OCI-LY1 (cell line): ENCODE results near the gene BGLAP.

Experiments
- H2AFZ ChIP-seq: fragments of 200-600 bp; sonication (generic), shearing (Covaris generic); 2 replicates; pipeline ENCODE4 v1.6.0; 2014; ENCODE audit warnings: antibody characterized with exemption, mild to moderate bottlenecking, low read length
- H3F3A ChIP-seq: fragments of 200-600 bp; sonication (generic), shearing (Covaris generic); 2 replicates; pipeline ENCODE4 v1.6.0; 2014; ENCODE audit warnings: mild to moderate bottlenecking, antibody characterized with exemption, low read length, moderate library complexity; ENCODE audit not compliant: insufficient read depth
- H3K27ac ChIP-seq: fragments of 200-600 bp; sonication (generic); 2 replicates; pipeline ENCODE4 v1.5.1; 2014; ENCODE audit warnings: low read length, mixed run types, mild to moderate bottlenecking, low read depth; ENCODE audit not compliant: poor library complexity, severe bottlenecking
- H3K27me3 ChIP-seq: fragments of 200-600 bp; sonication (generic); 2 replicates; pipeline ENCODE4 v1.6.0; 2014; ENCODE audit warnings: antibody characterized with exemption, mild to moderate bottlenecking, low read length, moderate library complexity; ENCODE audit not compliant: insufficient read depth
- H3K36me3 ChIP-seq: fragments of 200-600 bp; sonication (generic); 2 replicates; pipeline ENCODE4 v1.6.1; 2014; ENCODE audit warnings: mild to moderate bottlenecking, antibody characterized with exemption, low read length, moderate library complexity, mixed read lengths; ENCODE audit not compliant: insufficient read depth
- H3K4me1 ChIP-seq: fragments of 200-600 bp; sonication (generic); 2 replicates; pipeline ENCODE4 v1.5.1; 2014; ENCODE audit warnings: mild to moderate bottlenecking, low read length, moderate library complexity; ENCODE audit not compliant: insufficient read depth, severe bottlenecking
- H3K4me2 ChIP-seq: fragments of 200-600 bp; sonication (generic), shearing (Covaris generic); 2 replicates; pipeline ENCODE4 v1.6.1; 2014; ENCODE audit warnings: low read length
- H3K4me3 ChIP-seq: fragments of 200-600 bp; sonication (generic); 2 replicates; pipeline ENCODE4 v1.5.1; 2014; ENCODE audit warnings: low read length, low read depth, mild to moderate bottlenecking, mixed read lengths; ENCODE audit not compliant: poor library complexity, severe bottlenecking
- H3K79me2 ChIP-seq: fragments of 200-600 bp; shearing (Covaris generic); 2 replicates; pipeline ENCODE4 v1.6.1; 2016; ENCODE audit warnings: mixed run types, low read length, mixed read lengths; ENCODE audit not compliant: insufficient read depth
- H3K9ac ChIP-seq: fragments of 200-600 bp; sonication (generic), shearing (Covaris generic); 2 replicates; pipeline ENCODE4 v1.6.1; 2014; ENCODE audit warnings: mild to moderate bottlenecking, low read length, mixed read lengths
- H3K9me2 ChIP-seq: fragments of 200-600 bp; sonication (generic), shearing (Covaris generic); 2 replicates; pipeline ENCODE4 v1.6.1; 2014; ENCODE audit warnings: low read depth, mild to moderate bottlenecking, low read length, mixed read lengths
- H3K9me3 ChIP-seq: fragments of 200-600 bp; shearing (Covaris generic); 2 replicates; pipeline ENCODE4 v1.6.1; 2014; ENCODE audit warnings: low read length, mixed read lengths
- H4K20me1 ChIP-seq: fragments of 200-600 bp; sonication (generic), shearing (Covaris generic); 2 replicates; pipeline ENCODE4 v1.6.0; 2016; ENCODE audit warnings: mild to moderate bottlenecking, low read length; ENCODE audit not compliant: insufficient read depth
- EZH2 ChIP-seq: fragments of 200-600 bp; sonication (generic), shearing (Covaris generic); IDR thresholded peaks from 2 replicates; pipeline ENCODE4 v1.8.0; 2017; ENCODE audit warnings: borderline replicate concordance, mixed run types, mild to moderate bottlenecking, antibody characterized with exemption, low read length, moderate library complexity, mixed read lengths
- TF ChIP-seq, protein P1 (sequence below): fragments of 200-600 bp; sonication (generic), shearing (Covaris generic); IDR thresholded peaks from 2 replicates; pipeline ENCODE4 v1.5.1; 2017; ENCODE audit warnings: mild to moderate bottlenecking, antibody characterized with exemption, low read length, moderate library complexity, mixed read lengths

BGLAP gene

DNA sequence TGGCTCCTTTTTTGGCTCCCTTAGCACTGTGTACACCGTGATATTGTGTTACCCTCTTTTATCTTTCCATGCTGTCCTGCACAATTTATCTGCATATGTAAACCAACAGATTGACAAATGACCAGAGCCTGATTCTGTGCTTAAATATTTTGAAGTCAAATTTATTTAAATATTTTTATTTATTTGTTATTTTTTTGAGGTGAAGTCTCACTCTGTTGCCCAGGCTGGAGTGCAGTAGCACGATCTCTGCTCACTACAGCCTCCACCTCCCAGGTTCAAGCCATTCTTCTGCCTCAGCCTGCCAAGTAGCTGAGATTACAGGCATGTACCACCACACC lies 16.3 kb upstream of the BGLAP start:
- no peak overlapping the region for H3K9ac ChIP-seq
- H2AFZ ChIP-seq, result no peak overlapping the region
- H3K9me2 ChIP-seq, result no peaks in the 10 kb centered on the region
- H3K4me1 ChIP-seq, result no peaks in the 10 kb centered on the region
- peaks cover 31% of the 10 kb centered on the region; the same call in 1 of the 2 replicates for H3K36me3 ChIP-seq
- no peak overlapping the region for H3K27ac ChIP-seq
- no peaks in the 10 kb centered on the region for H3K27me3 ChIP-seq
- H3K4me3 ChIP-seq, result no peak overlapping the region
- no peaks in the 10 kb centered on the region for H3K9me3 ChIP-seq
- no peak overlapping the region for H3K4me2 ChIP-seq
- H3K79me2 ChIP-seq, result no peaks in the 10 kb centered on the region
- no peak for TF ChIP-seq EZH2
- H4K20me1 ChIP-seq, result no peaks in the 10 kb centered on the region
- H3F3A ChIP-seq, result no peaks in the 10 kb centered on the region

DNA sequence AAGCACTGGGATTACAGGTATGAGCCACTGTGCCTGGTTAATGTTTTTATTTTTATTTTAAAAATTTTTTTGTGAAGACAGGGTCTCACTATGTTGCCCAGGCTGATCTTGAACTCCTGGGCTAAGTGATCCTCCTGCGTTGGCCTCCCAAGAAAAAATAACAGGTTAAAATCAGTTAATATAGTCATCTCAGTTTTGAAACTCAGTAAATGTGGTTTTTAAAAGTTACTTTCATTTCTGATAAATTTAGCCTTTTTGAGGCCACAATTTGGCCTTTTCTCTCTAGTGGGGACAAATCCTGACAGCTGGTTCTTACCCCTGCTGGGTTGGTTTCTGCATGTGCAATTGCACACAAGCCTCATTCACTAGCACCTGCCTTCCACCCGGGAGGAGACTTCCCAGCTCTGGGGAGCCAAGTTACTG lies 15.9 kb upstream of the BGLAP start:
- peaks cover 28% of the 10 kb centered on the region; the same call in 1 of the 2 replicates for H3K36me3 ChIP-seq
- H4K20me1 ChIP-seq, result no peaks in the 10 kb centered on the region
- no peaks in the 10 kb centered on the region for H3K9me3 ChIP-seq
- H2AFZ ChIP-seq, result no peak overlapping the region
- H3K79me2 ChIP-seq, result no peaks in the 10 kb centered on the region
- no peak overlapping the region for H3K9ac ChIP-seq
- H3K27me3 ChIP-seq, result no peaks in the 10 kb centered on the region
- no peak overlapping the region for H3K27ac ChIP-seq
- no peak overlapping the region for H3K4me3 ChIP-seq
- no peaks in the 10 kb centered on the region for H3K9me2 ChIP-seq
- H3K4me2 ChIP-seq, result no peak overlapping the region
- H3F3A ChIP-seq, result no peaks in the 10 kb centered on the region
- TF ChIP-seq, protein P1, sequence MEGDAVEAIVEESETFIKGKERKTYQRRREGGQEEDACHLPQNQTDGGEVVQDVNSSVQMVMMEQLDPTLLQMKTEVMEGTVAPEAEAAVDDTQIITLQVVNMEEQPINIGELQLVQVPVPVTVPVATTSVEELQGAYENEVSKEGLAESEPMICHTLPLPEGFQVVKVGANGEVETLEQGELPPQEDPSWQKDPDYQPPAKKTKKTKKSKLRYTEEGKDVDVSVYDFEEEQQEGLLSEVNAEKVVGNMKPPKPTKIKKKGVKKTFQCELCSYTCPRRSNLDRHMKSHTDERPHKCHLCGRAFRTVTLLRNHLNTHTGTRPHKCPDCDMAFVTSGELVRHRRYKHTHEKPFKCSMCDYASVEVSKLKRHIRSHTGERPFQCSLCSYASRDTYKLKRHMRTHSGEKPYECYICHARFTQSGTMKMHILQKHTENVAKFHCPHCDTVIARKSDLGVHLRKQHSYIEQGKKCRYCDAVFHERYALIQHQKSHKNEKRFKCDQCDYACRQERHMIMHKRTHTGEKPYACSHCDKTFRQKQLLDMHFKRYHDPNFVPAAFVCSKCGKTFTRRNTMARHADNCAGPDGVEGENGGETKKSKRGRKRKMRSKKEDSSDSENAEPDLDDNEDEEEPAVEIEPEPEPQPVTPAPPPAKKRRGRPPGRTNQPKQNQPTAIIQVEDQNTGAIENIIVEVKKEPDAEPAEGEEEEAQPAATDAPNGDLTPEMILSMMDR, result no peak
- no peak for TF ChIP-seq EZH2
- no peaks in the 10 kb centered on the region for H3K4me1 ChIP-seq

DNA sequence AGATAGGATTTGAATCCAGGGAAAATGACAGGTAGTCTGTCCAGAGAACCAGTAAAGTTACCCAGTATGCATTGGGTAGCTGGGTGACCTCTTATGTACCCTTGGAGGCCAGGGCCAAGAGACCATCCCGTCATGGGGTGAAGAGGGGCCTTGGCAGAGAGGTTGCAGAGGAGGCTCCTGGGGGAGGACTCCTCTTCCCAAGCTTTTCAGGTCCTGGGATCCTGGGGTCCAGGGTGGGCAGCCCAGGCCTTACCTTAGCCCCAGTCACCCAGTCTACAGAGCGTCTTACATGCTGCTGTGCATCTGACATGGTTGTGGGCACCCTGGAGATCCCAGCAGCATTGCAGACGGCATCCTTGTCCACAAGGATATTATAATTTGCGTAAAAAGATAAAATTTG lies 15.2 kb upstream of the BGLAP start:
- no peaks in the 10 kb centered on the region for H3K9me2 ChIP-seq
- no peaks in the 10 kb centered on the region for H3K79me2 ChIP-seq
- H3K9ac ChIP-seq, result no peak overlapping the region
- H4K20me1 ChIP-seq, result no peaks in the 10 kb centered on the region
- no peaks in the 10 kb centered on the region for H3F3A ChIP-seq
- H3K4me2 ChIP-seq, result no peak overlapping the region
- H3K9me3 ChIP-seq, result no peaks in the 10 kb centered on the region
- H3K4me1 ChIP-seq, result peaks cover 1% of the 10 kb centered on the region
- no peaks in the 10 kb centered on the region for H3K27me3 ChIP-seq
- peaks cover 21% of the 10 kb centered on the region; the same call in 1 of the 2 replicates for H3K36me3 ChIP-seq
- H2AFZ ChIP-seq, result no peak overlapping the region
- H3K27ac ChIP-seq, result no peak overlapping the region
- TF ChIP-seq, protein P1, result no peak
- no peak for TF ChIP-seq EZH2
- no peak overlapping the region for H3K4me3 ChIP-seq

DNA sequence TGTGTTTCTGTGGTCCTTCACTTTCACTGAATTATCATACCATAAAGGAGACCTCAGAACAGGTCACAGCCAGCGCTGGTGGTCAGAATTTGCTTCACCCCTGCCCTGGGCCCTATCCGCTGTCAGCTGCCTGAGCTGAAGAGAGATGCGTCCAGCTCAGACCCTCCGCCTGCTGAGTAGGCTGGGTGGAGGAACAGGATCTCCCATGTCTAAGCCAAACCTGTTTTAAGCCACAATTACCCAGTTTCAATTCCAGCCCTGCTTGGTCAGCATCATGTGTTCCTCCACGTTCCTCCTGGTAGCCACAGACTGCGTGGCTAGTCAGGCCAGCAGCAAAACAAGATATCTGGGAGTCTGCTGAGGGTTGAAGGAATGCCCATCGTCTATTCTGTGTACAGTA lies 13.5 kb upstream of the BGLAP start:
- Histone ChIP-seq H3K4me3 (no peak overlapping the region), H2AFZ (no peak overlapping the region), H3K79me2 (no peaks in the 10 kb centered on the region), H3K9me3 (no peaks in the 10 kb centered on the region), H3K27me3 (no peaks in the 10 kb centered on the region), H3K4me1 (peaks cover 9% of the 10 kb centered on the region), H3K36me3 (peaks cover 10% of the 10 kb centered on the region; the same call in 1 of the 2 replicates), H3K4me2 (no peak overlapping the region), H3K9me2 (no peaks in the 10 kb centered on the region), H3K27ac (no peak overlapping the region), H4K20me1 (no peaks in the 10 kb centered on the region), H3F3A (no peaks in the 10 kb centered on the region), H3K9ac (no peak overlapping the region)
- TF ChIP-seq, protein P1, result no peak
- no peak for TF ChIP-seq EZH2
